Stimulated activated CD8-positive, alpha-beta memory T cell treated with anti-CD3 and anti-CD28 coated beads, Interleukin-15, amount 100 ng/mL, for 1 hour (primary cell): ENCODE measurements around the gene LSP1.

Experiments
- DNase-seq: peaks from one replicate; pipeline ENCODE4 v3.0.0-alpha.2; 2020; ENCODE audit warnings: low read depth

The LSP1 gene

GRCh38 chr11:1837171-1838076 is 15.5 kb upstream of the LSP1 start:
- DNase-seq: peak; percentile 69

- no peak for DNase-seq
Observed at GRCh38 chr11:1838077-1838425, 14.8 kb upstream of the LSP1 start.

- no peak for DNase-seq
Observed at GRCh38 chr11:1838426-1839144, 14.3 kb upstream of the LSP1 start, which contains the start of gene TNNI2. TNNI2 (plus strand) TSS chr11:1838981; CDS start chr11:1839697, 716 bp downstream.

GRCh38 chr11:1839204-1839923 is 13.5 kb upstream of the LSP1 start:
- DNase-seq: no peak

GRCh38 chr11:1839924-1840779 is 12.7 kb upstream of the LSP1 start:
- no peak for DNase-seq

GRCh38 chr11:1840780-1841480 is 12.0 kb upstream of the LSP1 start:
- DNase-seq: no peak

- no peak for DNase-seq
Observed at GRCh38 chr11:1841511-1842148, 11.3 kb upstream of the LSP1 start.

- no peak for DNase-seq
Observed at GRCh38 chr11:1842149-1843097, 10.5 kb upstream of the LSP1 start.

GRCh38 chr11:1843098-1843473 is 9.8 kb upstream of the LSP1 start:
- DNase-seq: no peak

- no peak for DNase-seq
Observed at GRCh38 chr11:1843796-1844195, 9.1 kb upstream of the LSP1 start.

GRCh38 chr11:1844221-1845094 is 8.4 kb upstream of the LSP1 start:
- DNase-seq: no peak

GRCh38 chr11:1845095-1845429 is 7.8 kb upstream of the LSP1 start:
- no peak for DNase-seq

GRCh38 chr11:1845561-1846452 is 7.1 kb upstream of the LSP1 start:
- no peak for DNase-seq

- DNase-seq: no peak
Observed at GRCh38 chr11:1846453-1846932, 6.4 kb upstream of the LSP1 start.

- DNase-seq: no peak
Observed at GRCh38 chr11:1847006-1847735, 5.7 kb upstream of the LSP1 start.

- no peak for DNase-seq
Observed at GRCh38 chr11:1847926-1848639, 4.8 kb upstream of the LSP1 start.
